A673 (cell line): ENCODE results near the gene LRRFIP1.

Source experiments
- CTCF ChIP-seq: fragments of 300-800, 200-600 bp; sonication (generic); conservative IDR thresholded peaks from 2 replicates; pipeline ENCODE4 v1.5.1; 2017; ENCODE audit warnings: low read depth, mild to moderate bottlenecking, antibody characterized with exemption, low read length, moderate library complexity, mixed read lengths
- EZH2 ChIP-seq: fragments of 200-600 bp; sonication (generic); IDR thresholded peaks from 2 replicates; pipeline ENCODE4 v1.6.1; 2017; ENCODE audit warnings: borderline replicate concordance, low read depth, mild to moderate bottlenecking, mixed read lengths, antibody characterized with exemption, low read length; ENCODE audit not compliant: poor library complexity, severe bottlenecking

GRCh38 chr2:237615631-237616249 is 11.6 kb upstream of the LRRFIP1 start:
- TF ChIP-seq CTCF (no peak), EZH2 (no peak)
